Ovary (tissue), 9 donors: Measurements from ENCODE around the gene ANGPT4. TPM values are rescaled to one million over a fixed set of nuclear protein-coding genes. Genes with fewer than 3 reads are reported as not detected.

Experiments
- DNase-seq, 5 donors: peaks; one replicate each; pipeline ENCODE4 v3.0.0-alpha.2; 2019 to 2020
- H3K27ac ChIP-seq, 2 donors: fragments of 200-600 bp; one replicate each; pipeline versions ENCODE4 v1.5.1 to v1.8.0; 2019 to 2022
- H3K27me3 ChIP-seq: fragments of 200-600 bp; one replicate; pipeline ENCODE4 v1.8.0; 2022
- H3K36me3 ChIP-seq: fragments of 200-600 bp; sonication (generic); one replicate; pipeline ENCODE4 v1.5.1; 2019
- H3K4me1 ChIP-seq: one replicate; pipeline ENCODE4 v1.8.1; 2013; ENCODE audit warnings: mild to moderate bottlenecking, moderate library complexity; ENCODE audit not compliant: insufficient read depth
- H3K4me3 ChIP-seq: fragments of 200-600 bp; sonication (generic); one replicate; pipeline ENCODE4 v1.5.1; 2017
- H3K9me3 ChIP-seq, 2 donors: fragments of 200-600 bp in 1 of 2; sonication (generic) in 1 of 2; one replicate each; pipeline versions ENCODE4 v1.5.1 to v1.8.1; 2013 to 2019; ENCODE audit warnings: mild to moderate bottlenecking in 1 of 2, moderate library complexity in 1 of 2
- EP300 ChIP-seq: sonication (generic); formaldehyde crosslinking; IDR thresholded peaks from one replicate; pipeline ENCODE4 v1.6.1; 2017; ENCODE audit warnings: antibody characterized with exemption
- POLR2A ChIP-seq: fragments of 450-650 bp; IDR thresholded peaks from one replicate; pipeline ENCODE4 v1.6.1; 2017; ENCODE audit warnings: antibody characterized with exemption, mild to moderate bottlenecking, moderate library complexity
- WGBS, 3 donors: extraction: QIAGEN DNeasy Blood & Tissue Kit in 1 of 3; methylation state at CpG; one replicate each; pipeline versions ENCODE4 v1.1.5 to v1.1.7; 2013 to 2017; 5-methylcytosine and 5-hydroxymethylcytosine counted together
- intact Hi-C, 4 donors: fragments of 100-400 bp; cut with DNase I; formaldehyde crosslinking; loops; one replicate each; pipeline versions ENCODE4 v1.11.0 to v1.15.1; 2022 to 2023
- polyA plus RNA-seq, 2 donors: library from polyadenylated mRNA; stranded (reverse); fragments of 200-250 nt in 1 of 2; fragments of 350-450 nt in 1 of 2; fragmentation: Illumina TruSeq in 1 of 2; extraction: RNeasy Lipid Tissue Mini Kit (QIAGEN cat#74804) in 1 of 2; gene quantifications; one replicate each; pipeline ENCODE4 v1.2.3, GENCODE V29; 2013 to 2014
- total RNA-seq, 7 donors: library from RNA; depleted of rRNA in 2 of 7; stranded (reverse); fragments of >200 nt in 2 of 7; fragmentation: NEBNext Ultra II Directional in 3 of 7; extraction: Animal tissue kit (Norgen Biotek cat#: 25700) in 3 of 7; gene quantifications; one replicate each; pipeline versions ENCODE4 v1.1.0 to v1.2.4, GENCODE V29; 2016 to 2023
- TF ChIP-seq, protein P1 (sequence below), 3 donors: fragments of 450-650 bp in 2 of 3; fragments of 200-600 bp in 1 of 3; IDR thresholded peaks; one replicate each; pipeline versions ENCODE4 v1.5.1 to v1.8.0; 2016 to 2022; ENCODE audit warnings: antibody characterized with exemption in 3 of 3, mild to moderate bottlenecking in 1 of 3
- donor health status: DM: no; HTN: no; CAD: no; lungs with moderate emphysema.
- donor health status: DM: no; HTN: no; CAD: no.
- donor health status: Bipolar disorder and iron deficiency.
- donor health status: DM: yes; HTN: yes; CAD: no.
- donor health status: DM: no; HTN: no; CAD: no.
- donor health status: DM: yes; HTN: yes; CAD: no.

Gene ANGPT4
- total and polyA plus RNA-seq, 9 donors: 0.58 to 10.7 (median 2.0) TPM

DNA sequence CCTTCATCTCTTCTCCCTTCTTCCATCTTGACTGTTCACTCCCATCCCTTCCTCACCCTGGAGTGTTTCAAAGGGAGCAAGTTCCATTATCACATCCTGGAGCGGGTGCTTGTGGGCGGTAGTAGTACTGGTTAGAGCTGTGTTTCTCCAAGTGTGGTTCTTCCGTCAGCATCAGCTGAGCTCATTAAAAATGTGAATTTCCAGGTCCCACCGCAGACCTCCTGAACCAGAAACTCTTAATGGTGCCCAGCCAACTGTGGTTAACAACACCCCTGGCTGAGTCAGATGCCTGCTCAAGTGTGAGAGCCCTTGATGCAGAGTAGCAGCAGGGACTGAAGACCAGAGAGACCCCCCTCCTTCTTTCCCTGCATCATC lies 24.4 kb downstream of the ANGPT4 start:
- TF ChIP-seq EP300: no peak
- no peak for TF ChIP-seq POLR2A
- TF ChIP-seq, protein P1, sequence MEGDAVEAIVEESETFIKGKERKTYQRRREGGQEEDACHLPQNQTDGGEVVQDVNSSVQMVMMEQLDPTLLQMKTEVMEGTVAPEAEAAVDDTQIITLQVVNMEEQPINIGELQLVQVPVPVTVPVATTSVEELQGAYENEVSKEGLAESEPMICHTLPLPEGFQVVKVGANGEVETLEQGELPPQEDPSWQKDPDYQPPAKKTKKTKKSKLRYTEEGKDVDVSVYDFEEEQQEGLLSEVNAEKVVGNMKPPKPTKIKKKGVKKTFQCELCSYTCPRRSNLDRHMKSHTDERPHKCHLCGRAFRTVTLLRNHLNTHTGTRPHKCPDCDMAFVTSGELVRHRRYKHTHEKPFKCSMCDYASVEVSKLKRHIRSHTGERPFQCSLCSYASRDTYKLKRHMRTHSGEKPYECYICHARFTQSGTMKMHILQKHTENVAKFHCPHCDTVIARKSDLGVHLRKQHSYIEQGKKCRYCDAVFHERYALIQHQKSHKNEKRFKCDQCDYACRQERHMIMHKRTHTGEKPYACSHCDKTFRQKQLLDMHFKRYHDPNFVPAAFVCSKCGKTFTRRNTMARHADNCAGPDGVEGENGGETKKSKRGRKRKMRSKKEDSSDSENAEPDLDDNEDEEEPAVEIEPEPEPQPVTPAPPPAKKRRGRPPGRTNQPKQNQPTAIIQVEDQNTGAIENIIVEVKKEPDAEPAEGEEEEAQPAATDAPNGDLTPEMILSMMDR (IDR thresholded peaks at IDR 0.05): no peak
- peaks cover 14% of the 10 kb centered on the region for H3K4me1 ChIP-seq
- H3K36me3 ChIP-seq: no peaks in the 10 kb centered on the region
- no peaks in the 10 kb centered on the region for H3K9me3 ChIP-seq
- intact Hi-C loops: no loop called here
- DNase-seq: no peak
- WGBS, 3 donors: 6 to 23% (median 9%) methylated on average over 4 of the region's 4 CpGs
- H3K4me3 ChIP-seq: no peak overlapping the region
- no peaks in the 10 kb centered on the region for H3K27me3 ChIP-seq
- H3K27ac ChIP-seq: peak overlapping the region in 1 of 2 donors; percentile 19

GRCh38 chr20:891058-891705 lies 25.0 kb downstream of the ANGPT4 start:
- DNase-seq: peak; percentile 86 to 99 (median 91)
- no peaks in the 10 kb centered on the region for H3K9me3 ChIP-seq
- H3K27me3 ChIP-seq: no peaks in the 10 kb centered on the region
- no peaks in the 10 kb centered on the region for H3K36me3 ChIP-seq
- 1 to 8% (median 5%) methylated on average over 6 of the region's 6 CpGs for WGBS, 3 donors
- no peak overlapping the region for H3K4me3 ChIP-seq
- TF ChIP-seq, protein P1 (IDR thresholded peaks at IDR 0.05): no peak
- TF ChIP-seq EP300: no peak
- no peak for TF ChIP-seq POLR2A
- intact Hi-C loops: no loop called here
- peaks cover 14% of the 10 kb centered on the region for H3K4me1 ChIP-seq
- no peak overlapping the region for H3K27ac ChIP-seq

- Histone ChIP-seq H3K4me1 (peaks cover 14% of the 10 kb centered on the region), H3K4me3 (no peak overlapping the region), H3K27ac (no peak overlapping the region), H3K27me3 (no peaks in the 10 kb centered on the region), H3K9me3 (no peaks in the 10 kb centered on the region), H3K36me3 (no peaks in the 10 kb centered on the region)
- no peak for DNase-seq
- 37 to 42% (median 40%) methylated on average over 6 of the region's 6 CpGs for WGBS, 3 donors
- TF ChIP-seq EP300 (no peak), POLR2A (no peak)
- TF ChIP-seq, protein P1 (IDR thresholded peaks at IDR 0.05): no peak
- intact Hi-C loops: no loop called here
Measured at GRCh38 chr20:890666-891057, 25.5 kb downstream of the ANGPT4 start.

DNA sequence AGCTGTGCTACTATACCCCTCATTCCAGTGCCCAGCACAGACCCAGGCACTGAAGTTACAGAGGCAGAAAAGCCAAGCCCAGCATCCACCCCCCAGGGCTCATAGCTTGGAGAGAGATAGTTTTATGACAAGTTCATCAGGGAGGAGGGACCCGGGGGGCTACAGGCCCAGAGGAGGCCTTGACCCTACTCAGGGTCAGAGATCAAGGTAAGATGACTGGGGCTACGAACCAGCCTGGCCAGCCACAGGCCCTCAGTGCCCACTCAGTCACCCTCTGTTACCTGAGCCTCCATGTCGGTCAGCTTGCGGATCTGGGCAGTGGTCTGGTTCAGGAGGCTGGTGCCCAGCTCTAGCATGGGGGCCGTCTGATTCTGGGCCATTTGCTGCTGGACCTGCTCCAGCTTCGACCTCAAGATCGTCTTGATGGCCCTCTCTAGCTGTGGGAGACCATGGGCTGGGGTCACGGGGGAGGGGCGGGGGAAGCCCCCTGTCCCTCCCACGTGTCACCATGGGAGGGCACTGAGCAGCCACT lies 26.1 kb downstream of the ANGPT4 start:
- no peaks in the 10 kb centered on the region for H3K27me3 ChIP-seq
- H3K9me3 ChIP-seq: no peaks in the 10 kb centered on the region
- H3K36me3 ChIP-seq: no peaks in the 10 kb centered on the region
- no peak for TF ChIP-seq EP300
- DNase-seq: peak in 4 of 5 donors; percentile 27 to 55 (median 40)
- H3K4me3 ChIP-seq: no peak overlapping the region
- H3K4me1 ChIP-seq: peaks cover 14% of the 10 kb centered on the region
- 64 to 80% (median 69%) methylated on average over 6 to 10 of the region's 10 CpGs for WGBS, 3 donors
- intact Hi-C loops: loop anchor here in 1 of 4 donors (10.0 kb wide), 1 partner anchor 325 kb away; no protein-coding TSS in a partner anchor
- no peak overlapping the region for H3K27ac ChIP-seq

DNA sequence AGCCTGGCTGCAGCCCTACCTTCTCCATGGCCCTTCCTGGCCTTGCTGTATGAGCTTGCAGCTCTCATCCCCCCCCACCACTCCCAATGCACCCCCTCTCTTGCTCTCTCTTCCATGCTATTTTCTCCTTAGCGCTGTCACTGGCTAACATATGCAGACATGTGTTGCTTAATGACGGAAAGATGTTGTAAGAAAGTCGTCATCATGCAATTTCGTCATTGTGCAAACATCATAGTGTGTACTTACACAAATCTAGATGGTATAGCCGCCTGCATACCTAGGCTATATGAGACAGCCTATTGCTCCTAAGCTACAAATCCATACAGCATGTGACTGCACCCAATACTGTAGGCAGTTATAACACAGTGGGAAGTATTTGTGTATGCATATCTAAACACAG lies 27.0 kb downstream of the ANGPT4 start:
- Histone ChIP-seq H3K27ac (no peak overlapping the region), H3K27me3 (no peaks in the 10 kb centered on the region), H3K4me1 (peaks cover 16% of the 10 kb centered on the region), H3K9me3 (no peaks in the 10 kb centered on the region), H3K4me3 (no peak overlapping the region), H3K36me3 (no peaks in the 10 kb centered on the region)
- DNase-seq: no peak
- WGBS, 3 donors: 92 to 95% (median 93%) methylated on average over 5 of the region's 5 CpGs
- intact Hi-C loops: loop anchor here in 1 of 4 donors (10.0 kb wide), 1 partner anchor 326 kb away; no protein-coding TSS in a partner anchor
- TF ChIP-seq POLR2A (no peak), EP300 (no peak)
- TF ChIP-seq, protein P1 (IDR thresholded peaks at IDR 0.05): no peak
